Skin epidermis (tissue), 12 donors: ENCODE results near the gene LY6G6C.

Experiments
- H3K27ac ChIP-seq, 21 experiments: fragments of 200-600 bp; sonication (generic) in 11 of 21; one replicate each; pipeline ENCODE4 v1.5.0; 2020; ENCODE audit warnings: mild to moderate bottlenecking in 3 of 21, inconsistent platforms in 2 of 21, moderate library complexity in 2 of 21
- H3K4me3 ChIP-seq, 7 experiments: fragments of 200-600 bp; sonication (generic) in 2 of 7; one replicate each; pipeline ENCODE4 v1.5.0; 2020; ENCODE audit warnings: inconsistent platforms in 2 of 7, mild to moderate bottlenecking in 2 of 7, moderate library complexity in 1 of 7

Gene LY6G6C

DNA sequence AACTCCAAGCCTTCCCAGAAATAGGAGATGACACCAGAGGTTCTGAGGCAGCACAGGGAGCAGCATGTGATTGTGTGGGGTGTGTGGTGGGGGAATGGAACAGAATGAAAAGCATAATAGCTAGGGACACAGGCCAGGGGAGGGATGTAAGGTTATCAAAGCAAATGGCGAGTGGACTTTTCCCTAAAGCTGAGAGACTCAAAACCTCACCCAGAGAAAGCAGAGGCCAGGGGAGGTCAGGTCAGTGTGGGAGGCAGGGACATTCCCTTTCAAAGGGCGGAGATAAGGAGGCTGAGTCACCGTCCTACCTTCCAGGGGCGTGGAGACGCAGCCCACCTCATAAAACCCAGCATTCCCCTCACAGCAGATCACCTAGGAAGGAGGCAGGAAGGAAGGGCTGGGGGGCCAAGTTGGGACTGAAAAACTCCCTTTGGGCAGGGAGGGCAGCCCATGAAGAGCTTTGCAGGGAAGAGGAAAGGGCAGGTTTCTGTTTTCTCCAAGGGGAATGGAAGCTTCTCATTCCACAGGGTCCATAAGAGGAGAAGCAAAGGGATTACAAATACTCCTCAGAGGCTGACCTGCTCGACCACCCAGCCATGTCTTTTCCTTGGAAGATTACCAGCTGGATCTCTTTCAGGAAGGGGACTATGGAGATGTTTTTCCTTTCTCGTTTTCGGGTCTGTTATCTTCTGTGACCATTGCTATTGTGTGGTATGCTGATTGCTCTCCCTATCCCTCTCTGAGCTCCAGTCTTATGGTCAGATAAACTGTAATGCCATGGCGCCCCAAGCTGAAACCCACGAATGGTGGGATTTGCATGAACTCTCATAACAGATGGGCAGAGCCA is 31.1 kb downstream of the LY6G6C start:
- no peak overlapping the region for H3K4me3 ChIP-seq
- no peak overlapping the region for H3K27ac ChIP-seq

DNA sequence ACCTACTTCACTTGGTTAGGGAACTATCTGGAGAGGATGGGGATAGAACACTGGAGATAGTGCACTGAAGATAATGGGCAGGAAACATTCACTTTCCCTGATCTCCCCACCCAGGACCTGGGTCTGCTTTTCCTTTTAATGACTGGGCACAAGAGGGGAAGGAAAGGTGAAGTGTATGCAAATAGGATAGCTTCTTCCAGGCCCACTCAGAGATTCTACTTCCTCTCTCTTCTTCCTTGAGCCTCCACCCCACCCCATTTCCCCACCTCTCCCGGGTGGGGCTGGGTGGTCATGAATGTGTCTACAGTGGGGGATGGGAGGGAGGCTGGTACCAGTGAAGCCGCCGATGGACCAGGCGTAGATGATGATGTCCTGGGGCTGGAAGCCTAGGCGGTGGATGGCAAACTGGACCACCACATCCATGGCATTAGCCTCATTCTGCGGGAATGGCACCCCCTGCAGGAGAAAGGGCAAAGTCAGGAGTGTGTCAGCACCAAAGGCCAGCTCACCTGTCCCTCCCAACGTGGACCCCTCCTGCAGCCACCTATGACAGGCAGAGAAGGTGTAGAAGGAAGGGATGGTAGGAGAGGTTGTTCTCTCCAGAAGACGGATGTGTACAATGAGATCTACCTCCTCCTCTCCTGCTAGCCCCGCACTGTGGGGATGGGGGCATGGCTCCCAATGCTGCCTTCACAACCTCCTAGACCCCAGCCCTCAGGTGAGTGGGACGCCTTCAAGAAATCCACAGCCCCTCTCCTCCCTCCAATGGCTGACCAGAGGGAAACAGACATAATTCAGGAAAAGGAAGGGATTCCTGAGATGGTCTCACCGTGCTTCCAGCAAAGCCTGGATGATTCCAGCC is 32.1 kb downstream of the LY6G6C start:
- no peak overlapping the region for H3K4me3 ChIP-seq
- H3K27ac ChIP-seq = no peak overlapping the region

DNA sequence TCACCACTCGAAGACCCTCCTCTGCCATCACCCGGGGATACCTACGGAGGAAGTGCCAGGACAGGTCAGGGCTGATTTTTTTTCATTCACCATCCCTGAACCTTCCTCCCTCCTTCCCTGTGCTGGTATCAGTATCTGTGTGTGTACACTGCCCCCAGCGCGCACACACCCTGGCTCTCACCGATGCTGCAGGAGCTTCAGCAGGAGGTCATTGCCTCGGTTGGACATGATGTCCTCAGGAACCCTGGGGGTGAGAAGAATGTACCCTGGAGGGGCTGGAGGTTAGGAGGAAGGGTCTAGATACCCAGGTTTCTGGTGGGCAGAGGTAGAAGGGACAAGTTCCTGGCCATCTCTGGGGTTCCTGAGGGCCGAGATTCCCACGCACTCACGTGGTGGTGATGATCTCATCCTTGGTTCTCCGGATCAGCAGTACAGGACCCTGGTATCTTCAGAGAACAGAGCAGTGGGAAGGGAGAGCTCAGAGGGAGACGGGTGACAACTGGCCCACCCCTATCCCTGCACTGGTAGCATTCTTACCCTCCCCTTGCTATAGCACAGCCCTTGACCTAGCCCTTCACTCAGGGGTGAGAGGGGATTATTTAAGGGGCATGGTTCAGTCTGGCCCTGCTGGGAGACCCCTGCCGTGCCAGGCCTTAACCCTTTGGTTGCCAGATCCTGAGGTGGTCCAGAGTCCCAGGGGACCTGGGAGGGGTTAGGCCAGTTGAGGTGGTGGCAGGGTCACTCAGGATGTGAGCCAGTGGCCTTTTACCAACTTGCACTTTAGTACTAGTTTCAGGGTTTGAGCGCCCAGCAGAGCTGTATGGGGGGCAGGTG is 33.5 kb downstream of the LY6G6C start:
- H3K27ac ChIP-seq = no peak overlapping the region
- H3K4me3 ChIP-seq = no peak overlapping the region

DNA sequence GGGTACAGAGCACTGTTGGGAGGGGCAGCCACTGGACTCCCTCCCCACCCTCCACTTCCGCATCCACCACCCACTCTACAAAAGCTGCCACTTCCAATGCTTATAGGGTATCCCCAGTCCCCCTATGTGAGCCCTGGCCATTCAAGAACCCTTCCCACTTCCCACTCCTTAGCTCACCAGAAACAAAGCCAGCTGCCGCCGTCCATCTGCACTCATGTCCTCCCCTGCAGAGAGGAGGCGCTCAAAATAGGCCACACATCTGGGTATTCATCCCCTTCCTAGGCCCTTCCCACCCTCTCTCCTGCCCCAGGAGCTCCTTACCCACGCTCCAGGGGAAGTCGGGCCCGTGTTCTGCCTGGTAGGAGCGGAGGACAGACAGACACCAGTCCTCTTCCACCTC is 34.2 kb downstream of the LY6G6C start:
- no peak overlapping the region for H3K27ac ChIP-seq

DNA sequence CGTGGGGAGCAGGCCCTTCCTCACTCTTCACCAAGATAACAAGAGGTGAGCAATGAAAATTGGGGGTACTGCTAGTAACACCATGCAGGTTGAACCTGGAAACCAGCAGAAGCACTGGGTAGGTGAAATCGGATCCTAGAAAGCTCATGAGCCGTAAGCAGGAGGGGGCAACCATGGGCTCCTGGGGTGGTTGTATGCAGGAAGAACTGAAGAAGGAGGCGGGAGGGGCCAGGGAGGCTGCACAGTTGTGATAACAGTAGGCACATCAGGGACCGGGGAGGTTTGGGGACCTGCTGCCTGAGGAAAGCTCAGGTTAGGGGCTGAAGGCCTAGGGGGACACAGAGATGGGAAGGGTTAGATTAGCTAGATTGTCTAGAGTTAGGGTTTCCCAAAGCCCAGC is 35.1 kb downstream of the LY6G6C start:
- Histone ChIP-seq H3K4me3 (no peak overlapping the region), H3K27ac (no peak overlapping the region)

More for the DNA sequence above, 34.2 kb downstream of the LY6G6C start:
- no peak overlapping the region for H3K4me3 ChIP-seq

DNA sequence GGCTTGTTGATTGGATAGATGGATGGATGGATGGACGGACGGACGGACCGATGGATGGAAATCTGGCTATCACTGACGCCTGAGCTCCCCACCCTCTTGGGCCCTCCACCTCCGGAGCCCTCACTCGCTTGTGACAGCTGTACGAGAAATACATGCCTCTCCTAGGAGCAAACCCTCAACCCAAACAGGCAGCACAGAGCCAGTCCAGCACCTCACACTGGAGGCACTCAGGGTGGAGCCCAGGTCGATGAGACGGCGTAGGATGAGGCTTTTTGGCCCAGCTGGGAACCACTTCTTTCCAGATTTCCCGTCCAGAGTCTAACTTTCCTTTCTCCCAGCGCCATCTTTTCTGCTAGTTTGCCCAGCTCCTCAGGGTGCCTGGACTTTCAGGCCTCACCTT is 38.0 kb downstream of the LY6G6C start:
- H3K4me3 ChIP-seq = no peak overlapping the region
- no peak overlapping the region for H3K27ac ChIP-seq

DNA sequence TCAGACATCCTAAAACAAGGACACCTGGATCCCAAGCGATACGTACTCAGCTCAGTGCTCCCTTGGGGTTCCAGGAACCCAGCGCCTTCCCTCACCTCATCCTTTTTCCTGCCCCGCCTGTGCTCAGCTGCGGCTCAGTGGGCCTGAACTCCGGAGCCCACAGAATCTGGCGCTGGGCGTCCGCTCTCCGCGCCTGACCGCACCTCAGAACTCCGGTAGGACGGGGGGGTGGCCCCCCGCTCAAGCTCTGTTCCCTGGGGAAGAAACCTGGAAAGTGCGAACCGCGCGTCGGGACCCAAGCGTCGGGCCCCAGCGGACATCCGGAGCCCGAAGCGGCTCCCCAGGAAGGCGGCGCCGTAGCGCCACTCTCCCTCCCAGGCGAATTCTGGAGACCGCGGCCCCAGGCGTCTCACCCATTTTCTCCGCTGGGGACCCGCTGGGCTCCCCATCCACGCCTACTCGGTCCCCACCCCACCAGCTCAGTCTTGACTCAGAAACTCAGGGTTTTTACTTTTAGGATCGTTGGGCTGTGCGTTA is 40.3 kb downstream of the LY6G6C start:
- H3K27ac ChIP-seq = peak overlapping the region in 19 of 21 experiments; percentile 3 to 87 (median 63)
- H3K4me3 ChIP-seq = peak overlapping the region; percentile 27 to 52 (median 46)

DNA sequence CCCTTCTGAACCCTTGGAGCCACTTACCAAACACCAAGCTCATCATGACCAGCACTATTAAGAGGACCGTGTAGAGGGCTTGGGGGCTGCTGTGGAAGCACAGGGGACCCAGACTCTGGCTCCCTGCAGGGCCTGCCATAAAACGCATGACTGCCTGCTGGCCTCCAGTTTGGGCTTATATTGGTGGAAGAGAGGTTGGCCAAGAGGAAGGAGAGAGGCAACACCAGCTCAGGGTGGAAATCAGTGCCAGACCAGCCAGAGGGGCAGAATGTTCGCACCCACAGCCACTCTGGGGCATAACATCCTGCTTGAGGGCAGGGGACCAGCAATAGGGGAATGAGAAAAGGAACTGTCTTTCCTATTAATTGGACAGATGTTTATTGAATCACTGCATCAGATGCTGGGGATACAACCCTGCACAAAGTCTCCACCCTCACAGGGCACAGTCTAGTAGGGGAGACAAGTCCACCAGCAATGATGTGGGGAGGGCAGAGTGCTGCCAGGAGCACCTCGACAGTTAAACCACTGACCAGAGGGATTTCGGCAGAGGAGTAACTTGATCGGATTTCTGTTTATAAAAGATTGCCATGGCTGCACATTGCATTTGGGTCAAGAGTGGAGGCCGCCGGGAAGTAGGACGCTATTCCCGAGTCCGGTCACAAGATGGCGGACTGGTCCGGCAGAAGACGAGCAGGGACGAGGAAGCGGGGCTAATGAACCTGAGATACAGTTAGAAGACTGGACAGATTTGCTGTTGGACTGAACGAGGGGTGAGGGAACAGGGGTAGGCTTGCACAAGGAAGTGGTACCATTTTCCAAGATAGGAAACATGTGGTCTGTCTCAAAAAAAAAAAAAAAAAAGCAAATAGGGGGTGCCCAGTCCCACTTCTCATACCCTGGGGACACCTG is 41.1 kb downstream of the LY6G6C start, which contains the start of gene LY6G5C:
TSS of gene LY6G5C (minus strand) at position 842 of the 909 bp plus-strand sequence. CDS start at position 148, 694 bp downstream.
- peak within 1 kb of the TSS; percentile 27 to 52 (median 46) for H3K4me3 ChIP-seq
- peak within 1 kb of the TSS in 19 of 21 experiments; percentile 3 to 87 (median 63) for H3K27ac ChIP-seq

DNA sequence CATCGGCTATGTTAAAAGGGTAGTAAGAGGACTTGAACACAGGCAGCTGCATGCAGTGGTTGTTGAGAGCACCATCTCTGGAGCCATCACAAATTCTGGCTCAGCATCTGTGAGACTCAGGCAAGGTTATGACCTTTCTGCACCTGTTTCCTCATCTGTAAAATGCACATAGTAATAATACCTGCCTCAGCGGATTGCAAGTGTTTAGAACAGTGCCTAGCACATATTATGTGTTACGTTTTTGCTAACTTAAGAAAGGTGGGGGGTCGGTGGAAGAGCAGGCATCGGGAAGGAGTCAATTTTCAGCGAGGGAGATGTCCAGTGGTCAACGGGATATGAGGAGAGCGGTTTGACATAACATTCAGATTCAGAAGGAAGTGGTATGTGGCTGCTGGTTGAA is 43.6 kb downstream of the LY6G6C start:
- Histone ChIP-seq H3K4me3 (no peak overlapping the region), H3K27ac (no peak overlapping the region)

DNA sequence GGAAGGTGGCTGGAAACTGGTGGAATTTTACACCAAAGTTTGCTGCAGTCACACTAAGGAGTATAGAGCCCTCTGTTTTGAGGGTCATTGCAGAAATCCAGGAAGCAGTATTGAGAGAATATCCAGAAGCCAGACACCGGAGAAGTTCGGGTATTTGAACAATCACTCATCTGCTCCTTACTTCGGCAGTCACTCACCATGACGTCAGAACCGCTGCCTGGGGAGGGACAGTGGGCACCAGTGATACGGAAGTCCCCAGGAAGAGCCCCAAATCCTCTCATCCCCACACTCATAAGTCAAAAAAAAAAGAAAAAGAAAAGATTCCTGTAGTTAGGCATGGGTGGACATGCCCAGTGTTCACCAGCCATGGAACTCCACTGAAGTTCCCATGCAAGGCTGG is 44.6 kb downstream of the LY6G6C start:
- Histone ChIP-seq H3K27ac (no peak overlapping the region), H3K4me3 (no peak overlapping the region)

DNA sequence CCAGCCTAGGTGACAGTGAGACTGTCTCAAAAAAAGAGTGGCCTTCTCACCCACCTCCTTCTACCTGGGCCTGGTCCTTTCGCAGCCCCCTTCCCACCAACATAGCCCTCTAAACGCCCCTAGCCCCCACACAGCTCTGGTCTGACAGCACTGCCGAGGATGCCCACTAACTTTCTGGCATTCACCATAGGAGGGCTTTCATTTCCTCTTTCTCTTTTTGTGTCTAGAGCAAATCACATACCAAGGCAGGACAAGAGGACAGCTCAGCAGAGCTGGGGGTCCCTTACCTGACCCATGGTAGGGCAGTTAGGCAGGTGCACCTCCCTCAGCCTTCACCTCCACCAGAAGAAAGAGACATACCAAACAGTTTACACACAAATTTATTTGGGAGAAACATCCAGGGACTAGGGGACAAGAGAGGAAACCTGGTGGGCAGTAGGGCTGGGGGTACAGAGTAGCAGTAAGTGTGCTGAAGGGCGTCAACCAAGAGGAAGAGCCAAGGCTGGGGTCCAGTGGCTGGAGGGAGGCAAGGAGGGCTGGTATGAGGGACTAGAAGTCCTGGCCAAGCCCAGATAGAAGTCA is 45.1 kb downstream of the LY6G6C start:
- H3K4me3 ChIP-seq = no peak overlapping the region
- H3K27ac ChIP-seq = no peak overlapping the region

DNA sequence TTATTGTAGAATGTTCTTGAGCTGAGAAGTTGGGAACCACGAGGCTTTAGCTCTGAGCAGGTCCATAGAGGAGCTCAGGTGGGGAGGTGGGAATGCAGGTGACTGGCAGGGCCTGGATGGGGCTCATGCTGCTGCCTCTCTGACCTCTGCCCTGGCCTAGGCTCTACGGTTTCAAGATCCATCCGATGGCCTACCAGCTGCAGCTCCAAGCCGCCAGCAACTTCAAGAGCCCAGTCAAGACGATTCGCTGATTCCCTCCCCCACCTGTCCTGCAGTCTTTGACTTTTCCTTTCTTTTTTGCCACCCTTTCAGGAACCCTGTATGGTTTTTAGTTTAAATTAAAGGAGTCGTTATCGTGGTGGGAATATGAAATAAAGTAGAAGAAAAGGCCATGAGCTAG is 51.9 kb downstream of the LY6G6C start, which contains the start of gene LY6G5B:
TSS of gene LY6G5B (plus strand) at position 301 of the 400 bp plus-strand sequence. CDS start 975 bp downstream, outside the sequence.
- H3K27ac ChIP-seq = peak within 1 kb of the TSS in 2 of 21 experiments; percentile 5 to 24
- no peak within 1 kb of the TSS for H3K4me3 ChIP-seq
